GM21528 (cell line): ENCODE data around the gene ZNF438.
"Not testable (repeated sequence)": the region's sequence is repeated elsewhere in the genome, so short reads cannot be mapped to it uniquely, and the experiment has no call there.

Experiments used
- ATAC-seq: cut with Tn5 transposase; IDR thresholded peaks from one replicate; pipeline ENCODE4 v1.9.1; 2021; ENCODE audit warnings: mild to moderate bottlenecking, moderate library complexity; ENCODE audit not compliant: unreplicated experiment, low FRiP score

The ZNF438 gene

DNA sequence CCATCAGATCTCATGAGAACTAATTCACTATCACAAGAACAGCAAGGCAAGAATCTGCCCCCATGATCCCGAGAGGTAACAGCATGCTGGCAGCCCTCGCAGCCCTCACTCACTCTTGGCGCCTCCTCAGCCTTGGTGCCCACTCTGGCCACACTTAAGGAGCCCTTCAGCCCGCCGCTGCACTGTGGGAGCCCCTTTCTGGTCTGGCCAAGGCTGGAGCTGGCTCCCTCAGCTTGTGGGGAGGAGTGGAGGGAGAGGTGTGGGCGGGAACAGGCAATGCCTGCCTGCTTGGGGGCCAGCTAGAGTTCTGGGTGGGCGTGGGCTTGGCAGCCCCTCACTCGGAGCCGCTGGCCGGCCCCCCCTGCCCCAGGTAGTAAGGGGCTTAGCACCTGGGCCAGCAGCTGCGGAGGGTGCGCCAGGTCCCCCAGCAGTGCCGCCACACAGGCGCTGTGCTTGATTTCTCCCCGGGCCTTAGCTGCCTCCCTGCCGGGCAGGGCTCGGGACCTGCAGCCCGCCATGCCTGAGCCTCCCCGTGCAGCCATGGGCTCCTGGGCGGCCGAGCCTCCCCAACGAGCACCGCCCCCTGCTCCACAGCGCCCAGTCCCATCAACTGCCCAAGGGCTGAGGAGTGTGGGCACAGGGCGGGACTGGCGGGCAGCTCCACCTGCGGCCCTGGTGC lies 24.0 kb upstream of the ZNF438 start:
- no peak for ATAC-seq

DNA sequence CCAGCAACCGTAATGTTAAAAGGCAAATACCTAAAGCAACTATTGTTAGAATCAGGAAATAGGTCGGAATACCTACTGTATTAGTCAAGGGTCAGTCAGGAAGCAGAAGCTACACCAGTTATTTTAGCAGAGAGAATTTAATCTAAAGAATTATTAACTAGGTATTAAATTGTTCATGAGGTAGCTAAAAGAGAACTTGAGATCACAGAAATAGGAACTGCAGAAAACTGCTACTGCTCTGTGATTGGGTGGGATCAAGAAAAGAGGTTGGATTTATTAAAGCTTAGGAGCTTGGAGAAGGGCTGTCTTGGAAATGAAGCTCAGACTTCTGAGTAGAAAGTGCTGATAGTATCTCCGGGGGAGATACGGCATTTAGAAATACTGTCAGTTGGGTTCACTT lies 20.0 kb upstream of the ZNF438 start:
- ATAC-seq = no peak

DNA sequence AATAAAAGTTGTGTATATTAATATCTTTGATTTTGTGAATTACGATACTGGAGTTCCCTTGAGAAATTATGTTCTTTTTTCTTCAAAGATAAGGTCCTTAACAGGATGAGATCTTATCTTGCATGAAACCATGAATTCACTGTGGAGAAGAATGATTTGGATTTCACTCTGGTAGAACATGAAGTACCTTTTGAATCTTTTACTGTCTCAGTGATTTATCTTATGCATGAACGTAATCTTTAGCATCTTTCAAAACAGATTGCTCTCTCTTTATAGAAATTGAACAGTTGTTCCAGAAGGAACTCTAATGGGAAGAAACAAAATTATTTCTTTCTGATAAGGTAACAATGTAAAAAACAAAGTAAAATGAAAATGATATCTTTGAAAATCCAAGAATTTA lies 11.0 kb upstream of the ZNF438 start:
- no peak for ATAC-seq

DNA sequence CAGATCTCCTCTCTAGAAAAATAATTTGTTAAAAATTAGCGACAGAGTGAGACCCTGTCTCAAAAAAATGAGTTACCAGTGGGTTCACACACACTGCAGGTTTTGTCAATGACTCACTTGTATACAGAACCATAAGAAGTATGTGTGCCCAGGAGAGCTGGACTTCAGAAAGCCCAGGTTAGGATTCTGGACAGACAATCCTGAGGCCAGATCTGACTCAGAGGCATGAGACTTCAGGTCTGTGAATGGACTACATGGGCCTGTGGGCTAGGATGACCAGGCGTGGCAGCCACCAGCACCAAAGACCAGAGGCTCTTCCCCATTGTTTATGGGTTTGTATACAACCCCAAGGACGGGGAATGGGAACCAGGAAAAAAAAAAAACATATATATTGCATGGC lies 9.3 kb upstream of the ZNF438 start:
- ATAC-seq = no peak

DNA sequence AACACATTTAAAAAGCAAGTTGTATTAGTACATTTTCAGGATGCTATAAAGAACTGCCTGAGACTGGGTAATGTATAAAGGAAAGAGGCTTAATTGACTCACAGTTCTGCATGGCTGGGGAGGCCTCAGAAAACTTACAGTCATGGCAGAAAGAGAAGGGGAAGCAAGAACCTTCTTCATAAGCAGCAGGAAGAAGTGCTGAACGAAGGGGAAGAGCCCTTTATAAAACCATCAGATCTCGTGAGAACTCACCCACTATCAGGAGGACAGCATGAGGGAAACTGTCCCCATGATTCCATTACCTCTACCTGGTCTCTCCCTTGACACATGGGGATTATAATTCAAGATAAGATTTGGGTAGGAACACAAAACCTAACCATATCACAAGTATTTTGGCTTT lies 7.3 kb upstream of the ZNF438 start:
- not testable (repeated sequence) for ATAC-seq

DNA sequence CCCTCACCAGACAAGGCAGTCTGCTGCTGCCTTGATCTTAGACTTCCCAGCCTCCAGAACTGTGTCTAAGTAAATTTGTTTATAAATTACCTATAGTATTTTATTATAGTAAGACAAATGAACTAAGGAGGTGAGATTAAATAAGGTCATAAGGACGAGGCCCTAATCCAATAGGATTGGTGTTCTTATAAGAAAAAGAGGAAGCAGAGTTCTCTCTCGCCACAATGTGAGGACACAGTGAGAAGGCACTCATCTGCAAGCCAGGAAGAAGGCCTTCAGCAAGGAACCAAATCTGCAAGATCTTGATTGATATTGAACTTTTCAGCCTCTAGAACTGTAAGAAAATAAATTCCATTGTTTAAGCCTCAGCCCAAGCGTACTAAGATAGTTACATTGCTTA lies 6.1 kb upstream of the ZNF438 start:
- ATAC-seq = no peak

DNA sequence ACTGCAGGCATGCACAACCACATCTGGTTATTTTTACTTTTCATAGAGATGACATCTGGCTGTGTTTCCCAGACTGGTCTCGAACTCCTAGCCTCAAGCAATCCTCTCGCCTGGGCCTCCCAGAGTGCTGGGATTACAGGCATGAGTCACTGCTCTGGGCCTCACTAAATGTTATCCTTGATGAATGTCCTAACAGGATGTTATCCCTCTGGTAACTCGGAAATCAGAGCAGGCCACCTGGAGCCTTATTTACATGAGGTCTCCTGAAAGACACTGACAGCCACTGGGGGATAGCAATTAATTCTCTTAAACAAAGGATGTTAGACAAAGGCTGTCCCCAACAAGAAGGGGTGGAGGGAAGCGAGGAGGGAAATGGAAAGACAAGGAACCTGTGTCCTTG lies 4.5 kb upstream of the ZNF438 start:
- ATAC-seq = no peak

DNA sequence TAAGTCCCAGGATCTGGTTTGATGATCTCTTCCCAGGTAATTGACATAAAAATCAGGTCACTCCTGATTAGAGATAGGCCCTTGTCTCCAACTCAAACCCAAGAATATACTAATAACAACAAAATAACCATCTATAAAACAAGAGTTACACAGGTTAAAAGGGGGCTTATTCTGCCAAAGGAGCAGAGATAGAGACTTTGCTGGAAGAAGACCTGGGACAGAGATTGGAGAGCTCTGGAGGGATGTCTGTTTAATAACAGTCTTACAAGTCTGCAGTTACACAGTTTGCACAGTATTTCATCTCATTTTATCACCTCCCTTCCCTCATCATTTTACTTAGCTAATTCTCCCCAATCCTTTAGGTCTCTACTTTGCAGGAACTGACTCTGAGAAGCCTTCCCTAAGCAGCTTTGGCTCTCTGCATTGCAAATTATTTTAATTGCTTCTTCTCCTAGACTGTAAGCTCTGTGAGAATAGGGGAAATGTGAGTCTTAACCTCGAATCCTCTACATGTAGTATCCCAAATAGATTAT lies 3.7 kb upstream of the ZNF438 start:
- no peak for ATAC-seq

DNA sequence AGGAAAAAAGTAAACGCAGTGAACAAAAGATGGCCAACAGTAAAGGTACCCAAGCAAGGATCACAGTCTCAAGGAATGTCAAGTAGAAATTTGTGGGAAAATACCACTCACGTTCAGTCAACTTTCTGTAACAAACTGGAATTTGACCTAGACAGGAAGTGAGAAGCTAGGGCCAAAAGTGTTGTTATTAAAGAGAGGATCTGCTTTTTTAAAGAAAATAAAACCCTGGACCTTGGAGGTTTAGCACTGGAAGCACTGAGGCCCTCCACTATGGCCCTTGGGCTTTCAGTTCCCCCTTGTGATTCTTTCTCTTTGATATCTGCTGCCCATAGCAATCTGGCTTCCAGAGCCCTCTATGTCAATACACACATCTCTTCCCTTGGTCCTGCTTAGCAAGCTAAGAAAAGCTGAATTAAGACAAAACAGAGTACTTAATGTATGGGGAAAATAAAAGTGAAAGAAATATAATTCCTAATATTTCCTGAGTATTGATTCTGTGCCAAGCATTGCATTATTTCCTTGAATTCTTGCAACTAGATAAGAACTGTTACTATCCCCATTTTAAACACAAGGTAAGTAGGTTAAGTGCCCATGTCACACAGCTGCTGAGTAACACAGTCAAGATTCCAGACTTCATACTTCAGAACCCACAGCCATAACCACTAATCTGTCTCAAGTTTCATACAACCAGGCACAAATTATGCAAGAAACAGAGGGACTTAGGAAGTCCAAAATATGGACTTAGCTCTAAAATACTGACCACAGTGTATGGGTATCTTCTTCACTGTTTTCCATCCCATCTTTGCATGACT lies 2.6 kb upstream of the ZNF438 start:
- no peak for ATAC-seq

DNA sequence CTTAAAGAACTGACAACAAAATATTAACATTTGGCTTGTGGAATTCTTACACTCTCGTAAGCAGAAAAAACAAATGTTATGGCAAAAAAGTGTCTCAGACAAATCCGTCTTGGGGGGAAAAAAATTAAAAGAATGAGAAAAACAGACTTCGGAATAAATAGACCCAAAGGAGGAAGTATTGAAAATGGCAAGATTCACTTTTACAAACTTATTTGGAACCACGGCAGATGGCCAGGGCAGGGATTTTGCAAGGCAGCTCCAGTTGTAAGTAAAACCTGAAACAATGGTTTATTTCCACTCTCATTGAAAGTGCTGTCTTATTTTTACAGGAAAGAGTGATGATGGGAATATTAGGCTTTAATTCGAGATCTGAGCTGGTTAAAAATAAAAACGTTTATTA lies 1.5 kb upstream of the ZNF438 start:
- ATAC-seq = no peak

DNA sequence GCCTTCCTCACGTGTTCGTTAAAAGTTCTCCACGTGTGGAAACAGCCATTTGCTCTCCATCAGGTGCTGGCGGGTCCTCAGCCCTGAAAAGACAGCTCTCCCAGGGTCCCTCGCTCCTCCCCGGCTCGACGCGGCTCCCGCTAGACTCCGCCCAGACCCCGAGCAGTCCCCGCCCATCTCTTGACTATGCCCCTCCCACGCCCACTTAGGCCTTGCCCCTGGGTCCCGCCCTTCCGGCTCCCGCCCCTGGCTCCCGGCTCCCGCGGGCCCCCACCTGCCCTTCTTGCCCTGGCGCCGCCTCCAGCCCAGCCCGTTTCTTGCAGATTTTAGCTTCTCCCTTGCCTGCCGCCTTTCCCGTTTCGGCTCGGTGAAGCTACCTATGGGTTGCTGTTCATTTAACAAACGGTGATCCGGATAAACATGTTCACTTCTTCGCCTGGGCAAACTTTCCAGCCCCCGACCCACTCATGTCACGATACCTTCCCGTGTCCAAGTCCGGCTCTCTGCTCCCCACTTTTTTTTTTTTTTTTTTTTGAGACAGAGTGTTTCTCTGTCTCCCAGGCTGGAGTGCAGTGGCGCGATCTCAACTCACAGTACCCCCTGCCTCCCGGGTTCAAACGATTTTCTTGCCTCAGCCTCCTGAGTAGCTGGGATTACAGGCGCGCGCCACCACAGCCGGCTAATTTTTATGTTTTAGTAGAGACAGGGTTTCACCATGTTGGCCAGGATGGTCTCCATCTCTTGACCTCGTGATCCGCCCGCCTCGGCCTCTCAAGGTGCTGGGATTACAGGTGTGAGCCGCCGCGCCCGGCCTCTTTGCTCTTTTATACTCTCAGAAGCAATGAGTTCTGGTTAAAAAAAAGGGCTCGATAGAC lies 830 bp upstream of the ZNF438 start:
- peak; percentile 88 for ATAC-seq

DNA sequence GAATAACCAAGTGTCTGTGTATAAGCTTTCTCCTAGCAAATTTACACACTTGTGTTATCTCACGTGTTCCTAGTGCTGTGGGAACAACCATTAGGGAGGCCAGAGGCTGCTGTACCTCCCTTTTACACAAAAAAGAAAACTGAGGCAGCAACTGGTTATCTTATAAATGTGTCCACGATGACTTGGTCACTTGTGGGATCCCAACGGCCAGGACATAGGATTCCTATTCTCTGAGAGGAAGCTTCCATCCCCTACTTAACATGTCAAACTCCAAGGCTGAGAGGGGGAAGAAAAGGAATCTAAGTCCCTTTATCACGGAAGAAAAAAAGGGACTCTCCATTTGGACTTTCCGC lies 484 bp downstream of the ZNF438 start:
- no peak for ATAC-seq

DNA sequence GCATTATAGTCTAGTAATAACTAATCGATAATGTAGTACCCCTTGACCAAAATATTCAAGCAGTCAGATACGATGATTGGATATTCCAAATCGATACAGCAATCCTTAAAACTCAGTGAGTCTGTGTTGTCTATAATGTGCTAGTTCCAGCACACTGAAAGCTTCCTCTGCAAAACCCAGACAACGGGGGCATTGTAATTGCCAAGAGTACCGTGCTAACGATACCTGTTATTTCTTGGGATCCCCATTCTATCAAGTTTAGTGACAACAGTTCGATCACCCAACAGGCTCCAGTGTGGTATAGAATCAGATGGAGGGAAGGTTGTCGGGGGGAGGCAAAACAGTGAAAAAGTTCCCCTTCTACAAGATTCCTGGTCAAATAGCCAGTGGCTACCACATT lies 865 bp downstream of the ZNF438 start:
- no peak for ATAC-seq

DNA sequence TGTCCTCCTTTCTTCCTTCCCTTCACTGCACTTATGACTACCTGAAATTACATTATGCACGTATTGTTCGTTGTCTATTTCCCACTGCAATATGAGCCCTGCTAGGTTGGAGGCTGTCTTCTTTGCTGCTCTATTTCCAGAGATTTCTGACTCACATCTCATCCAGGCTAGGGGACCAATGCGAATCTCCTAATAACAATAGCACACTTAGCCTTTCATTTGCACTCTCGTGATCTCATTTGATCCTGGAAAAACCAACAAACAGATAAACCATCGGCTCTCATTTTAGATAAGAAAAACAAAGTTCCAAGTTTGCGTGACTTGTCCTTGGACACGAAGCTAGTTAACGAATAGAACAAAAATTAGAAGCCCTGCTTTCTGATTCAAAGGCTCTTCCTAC lies 1.4 kb downstream of the ZNF438 start:
- no peak for ATAC-seq

DNA sequence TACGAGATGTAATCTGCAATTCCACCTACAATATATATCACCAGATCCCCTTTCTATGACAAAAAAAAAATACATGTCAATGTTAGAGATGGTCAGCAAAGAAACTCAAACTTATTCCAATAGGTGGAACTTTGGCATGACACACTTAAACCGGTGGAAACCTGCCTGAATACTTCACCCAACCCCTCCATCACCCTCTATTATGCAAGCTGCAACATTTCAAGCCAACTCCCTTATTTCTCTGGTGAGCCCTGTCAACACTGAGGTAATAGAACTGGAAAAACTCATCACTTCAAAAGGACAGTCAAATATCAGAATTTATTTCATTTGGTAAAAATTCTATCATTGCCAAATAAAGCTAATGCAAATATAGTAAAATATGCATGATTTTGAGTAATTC lies 3.6 kb downstream of the ZNF438 start:
- no peak for ATAC-seq

DNA sequence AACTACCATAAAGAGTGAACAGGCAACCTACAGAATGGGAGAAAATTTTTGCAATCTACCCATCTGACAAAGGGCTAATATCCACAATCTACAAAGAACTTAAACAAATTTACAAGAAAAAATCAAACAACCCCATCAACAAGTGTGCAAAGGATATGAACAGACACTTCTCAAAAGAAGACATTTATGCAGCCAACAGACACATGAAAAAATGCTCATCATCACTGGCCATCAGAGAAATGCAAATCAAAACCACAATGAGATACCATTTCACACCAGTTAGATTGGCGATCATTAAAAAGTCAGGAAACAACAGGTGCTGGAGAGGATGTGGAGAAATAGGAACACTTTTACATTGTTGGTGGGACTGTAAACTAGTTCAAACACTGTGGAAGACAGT lies 5.4 kb downstream of the ZNF438 start:
- ATAC-seq = not testable (repeated sequence)

DNA sequence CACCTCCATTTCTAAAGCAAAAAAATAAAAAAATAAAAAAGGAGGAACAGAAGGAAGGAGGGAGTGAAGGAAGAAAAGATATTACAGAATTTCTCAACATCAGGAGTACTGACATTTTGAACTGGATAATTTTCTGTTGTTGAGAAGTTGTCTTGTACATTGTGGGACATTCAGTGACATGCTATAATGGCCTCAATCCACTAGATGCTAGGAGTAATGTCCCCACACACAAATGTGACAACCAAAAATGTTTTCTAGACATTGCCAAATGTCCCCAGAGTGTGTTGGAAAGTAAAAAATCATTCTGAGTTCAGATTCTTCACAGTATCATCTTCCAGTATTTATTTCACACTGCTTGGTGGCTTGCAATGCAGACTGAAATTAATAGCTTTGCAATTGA lies 6.5 kb downstream of the ZNF438 start:
- no peak for ATAC-seq

DNA sequence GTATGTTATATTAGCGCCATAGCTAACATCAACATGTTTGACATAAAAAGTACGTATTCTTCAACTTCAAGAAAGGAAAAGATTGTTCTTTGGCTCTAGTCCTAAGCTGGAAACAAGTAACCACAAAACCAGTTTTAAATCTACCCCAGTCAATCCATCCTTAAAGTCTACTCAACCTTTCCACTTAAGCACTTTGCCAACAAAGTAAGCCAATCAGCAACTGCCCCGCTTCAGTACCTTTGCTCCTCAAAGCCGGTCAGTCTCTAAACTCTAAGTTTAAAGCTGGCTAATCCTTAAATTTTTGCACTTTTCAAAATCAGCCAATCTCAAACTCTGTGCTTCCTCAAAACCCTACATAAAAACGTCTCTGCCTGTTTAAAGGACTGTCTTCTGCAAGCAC lies 8.1 kb downstream of the ZNF438 start:
- no peak for ATAC-seq

DNA sequence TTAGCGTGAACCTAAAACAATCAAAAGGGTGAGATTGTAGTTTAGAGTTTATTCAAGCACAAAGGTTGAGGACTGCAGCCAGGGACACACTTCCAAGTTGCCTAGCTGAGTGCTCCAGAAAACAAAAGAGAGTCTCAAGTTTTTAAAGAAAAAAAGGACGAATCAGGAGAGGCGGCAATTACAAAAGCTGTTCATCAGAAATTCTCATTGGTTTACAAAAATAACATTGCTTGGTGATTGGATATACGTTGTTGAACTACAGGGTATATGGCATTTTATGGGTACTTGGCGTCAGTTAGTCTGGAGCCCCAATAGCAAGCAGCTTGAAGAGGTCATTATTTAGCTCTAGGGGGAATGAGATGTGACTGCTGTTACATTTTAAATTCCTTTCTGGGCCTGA lies 11.5 kb downstream of the ZNF438 start:
- ATAC-seq = no peak

DNA sequence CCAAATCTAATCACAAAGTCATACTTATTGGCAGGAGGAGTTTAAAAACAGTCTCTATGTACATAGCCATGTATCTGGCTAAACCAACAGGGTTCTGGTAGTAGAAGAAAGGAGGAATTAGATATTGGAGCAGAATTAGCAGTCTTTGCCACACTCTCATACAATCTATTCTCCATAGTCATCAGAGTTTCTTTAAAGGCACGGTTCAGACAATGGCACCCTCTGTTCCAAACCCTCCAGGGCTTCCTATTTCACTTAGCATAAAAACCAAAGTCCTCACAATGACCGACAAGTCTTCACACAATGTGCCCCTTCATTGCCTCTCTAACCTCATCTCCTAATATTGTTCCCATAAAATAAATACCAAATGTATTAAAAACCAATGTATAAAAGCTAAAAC lies 12.7 kb downstream of the ZNF438 start:
- no peak for ATAC-seq

DNA sequence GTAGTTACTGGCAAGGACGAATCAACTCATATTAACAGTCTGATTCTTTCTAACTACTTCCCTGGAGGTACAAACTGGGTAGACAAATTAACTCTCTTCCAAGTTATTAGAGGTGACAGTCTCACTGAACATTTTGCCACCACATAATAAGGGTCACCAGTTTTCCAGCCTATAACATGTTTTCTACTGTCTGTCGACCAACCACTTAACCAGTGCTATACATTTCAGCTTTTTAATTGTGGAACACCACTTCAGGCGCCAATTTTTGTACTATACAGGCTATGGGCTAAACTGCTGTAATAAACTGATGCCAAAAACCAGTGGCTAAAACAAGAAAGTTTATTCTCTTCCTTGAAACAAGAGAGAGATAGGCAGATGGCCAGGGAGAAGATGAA lies 13.3 kb downstream of the ZNF438 start:
- ATAC-seq = no peak
